GM19372 (cell line): ENCODE data around the gene SLIT3.
"Not testable (repeated sequence)": the region's sequence is repeated elsewhere in the genome, so short reads cannot be mapped to it uniquely, and the experiment has no call there.

ENCODE experiments used
- ATAC-seq: cut with Tn5 transposase; IDR thresholded peaks from one replicate; pipeline ENCODE4 v1.9.1; 2021; ENCODE audit warnings: mild to moderate bottlenecking, low read depth, moderate library complexity; ENCODE audit not compliant: unreplicated experiment

Gene SLIT3

DNA sequence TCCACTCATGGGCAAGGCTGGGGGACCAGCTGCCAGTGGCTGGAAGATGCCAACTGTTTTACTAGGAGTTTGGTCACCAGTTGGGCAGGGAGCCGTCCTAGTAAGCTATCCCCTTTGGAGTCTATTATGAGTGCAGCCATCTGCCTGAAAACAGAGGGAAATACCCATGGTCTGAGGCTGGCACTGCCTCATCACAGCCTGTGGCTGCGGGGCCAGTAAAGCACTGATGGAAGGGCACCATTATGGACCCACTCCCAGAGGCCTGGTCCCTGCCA, 534.6 kb downstream of the SLIT3 start:
- ATAC-seq, result no peak

DNA sequence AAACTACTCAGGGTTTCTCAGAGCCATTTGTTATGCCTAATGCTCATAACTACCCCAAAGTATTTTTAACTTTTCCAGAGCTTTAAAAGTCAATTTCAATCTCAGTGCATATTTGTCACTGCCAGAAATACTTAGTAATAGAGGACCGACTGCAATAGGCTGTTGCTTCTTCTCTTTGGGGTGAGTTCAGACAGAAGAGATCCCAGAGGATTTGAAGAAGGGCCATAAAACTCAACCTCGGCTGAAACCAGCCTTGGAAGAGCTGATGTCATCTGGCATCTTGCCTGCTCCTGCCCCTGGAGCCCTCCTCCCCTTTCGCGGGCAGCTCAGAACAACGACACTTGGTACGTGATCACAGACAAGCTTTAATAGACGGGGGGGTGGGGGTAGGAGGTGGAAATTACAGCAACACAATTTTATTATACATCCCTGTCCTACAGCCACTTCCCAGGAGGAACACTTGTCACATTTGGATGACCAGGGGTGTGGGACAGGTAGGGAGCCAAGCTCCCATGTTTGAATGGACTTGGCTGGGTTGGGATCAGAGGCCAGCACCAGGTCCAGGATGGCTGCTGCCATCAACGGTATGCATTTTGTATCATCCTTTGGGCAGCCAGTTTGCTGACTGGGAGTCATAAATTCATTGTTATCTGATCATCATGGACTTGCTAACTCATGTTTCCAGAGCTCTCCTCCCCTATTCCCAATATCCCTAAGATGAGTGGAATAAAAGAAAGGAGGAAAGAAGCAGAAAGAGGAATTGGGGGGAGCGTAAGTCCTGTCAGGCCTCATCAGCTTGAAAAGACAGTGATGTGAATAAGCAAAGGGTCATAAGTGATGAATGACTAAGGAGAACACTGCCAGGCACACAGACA, 535.2 kb downstream of the SLIT3 start:
- no peak for ATAC-seq

DNA sequence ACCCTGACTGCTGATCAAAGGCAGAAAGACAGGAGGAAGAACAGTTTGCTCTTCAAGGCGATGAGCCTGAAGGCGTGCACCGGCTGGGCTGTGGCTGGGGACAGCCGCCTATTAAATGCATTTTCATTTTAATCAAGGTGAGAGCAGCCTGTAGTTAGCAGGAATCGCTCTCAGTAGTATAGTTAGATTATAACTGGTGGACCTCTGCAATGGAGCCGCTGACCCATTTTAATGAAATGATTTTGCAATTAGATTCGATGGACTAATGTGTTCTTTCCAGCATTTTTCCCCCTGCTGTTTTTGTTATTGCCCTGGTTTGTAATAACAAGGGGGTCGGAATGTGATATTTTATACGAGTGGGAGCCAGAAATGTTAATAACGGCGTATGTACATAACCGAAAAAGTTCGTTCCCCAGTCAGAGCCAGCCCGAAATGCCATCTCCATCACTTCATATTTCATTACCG, 535.8 kb downstream of the SLIT3 start:
- no peak for ATAC-seq

DNA sequence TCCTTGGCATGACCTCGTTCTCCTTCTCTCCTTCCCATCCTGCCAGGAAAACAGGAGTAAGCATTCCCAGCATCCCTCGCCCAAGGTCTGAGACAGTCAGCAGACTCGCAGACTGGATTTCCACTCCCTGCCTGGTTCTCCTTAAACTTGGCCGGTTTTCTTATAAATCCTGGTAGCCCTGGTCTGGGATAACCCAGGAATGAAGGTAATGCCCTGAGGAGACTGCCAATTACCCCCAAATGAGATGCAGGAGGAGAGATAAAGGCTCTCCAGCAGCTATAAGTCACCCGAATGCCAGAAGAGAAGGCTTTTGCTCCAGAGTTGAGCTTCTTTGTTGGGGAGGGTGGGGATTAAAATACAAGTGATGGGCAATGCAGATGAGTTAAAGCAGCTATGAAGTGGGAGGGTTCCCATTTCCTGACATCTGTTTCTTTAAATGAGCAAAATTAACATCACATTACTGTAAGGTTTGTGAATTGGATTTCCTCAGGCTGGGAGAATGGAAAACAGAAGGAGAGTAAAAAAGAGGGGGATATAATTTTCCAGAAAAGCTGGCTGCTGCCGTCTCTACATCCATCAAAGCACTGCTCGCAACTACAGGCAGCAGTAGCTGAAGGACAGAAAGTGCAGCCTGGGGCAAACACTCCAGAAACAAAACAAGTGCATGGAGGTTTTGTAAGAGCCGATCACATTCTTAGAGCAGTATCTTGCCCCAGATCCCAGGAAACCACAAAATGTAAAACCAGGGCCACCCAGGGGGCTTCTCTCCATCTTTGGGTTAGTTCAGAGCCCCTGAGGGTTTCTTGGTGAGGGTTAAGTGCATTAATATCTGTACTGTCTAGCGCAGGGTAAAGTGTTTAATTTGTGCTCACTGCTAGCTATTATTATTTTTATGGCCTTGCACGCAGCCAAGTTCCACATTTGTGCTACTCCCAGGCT, 544.2 kb downstream of the SLIT3 start:
- no peak for ATAC-seq

DNA sequence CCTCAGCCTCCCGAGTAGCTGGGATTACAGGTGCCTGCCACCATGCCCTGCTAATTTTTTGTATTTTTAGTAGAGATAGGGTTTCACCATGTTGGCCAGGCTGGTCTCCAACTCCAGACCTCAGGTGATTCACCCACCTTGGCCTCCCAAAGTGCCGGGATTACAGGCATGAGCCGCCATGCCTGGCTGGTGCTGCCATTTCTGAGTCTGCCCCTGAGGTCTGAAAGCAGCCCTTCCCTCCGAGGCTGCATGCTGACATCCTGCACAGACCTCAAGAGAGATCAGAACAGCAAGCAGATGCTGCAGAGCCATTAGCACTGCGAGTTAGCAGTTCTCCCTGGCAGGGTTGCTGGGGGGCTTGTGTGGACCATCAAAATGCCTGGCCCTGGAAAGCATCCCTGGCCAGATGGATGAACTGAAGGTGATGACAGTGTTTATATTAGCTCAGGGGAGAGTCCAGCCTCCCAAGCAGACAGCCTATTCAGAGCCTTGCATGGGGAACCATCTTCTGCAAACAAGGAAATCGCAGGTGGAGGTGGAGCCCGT, 545.3 kb downstream of the SLIT3 start:
- ATAC-seq, result no peak

DNA sequence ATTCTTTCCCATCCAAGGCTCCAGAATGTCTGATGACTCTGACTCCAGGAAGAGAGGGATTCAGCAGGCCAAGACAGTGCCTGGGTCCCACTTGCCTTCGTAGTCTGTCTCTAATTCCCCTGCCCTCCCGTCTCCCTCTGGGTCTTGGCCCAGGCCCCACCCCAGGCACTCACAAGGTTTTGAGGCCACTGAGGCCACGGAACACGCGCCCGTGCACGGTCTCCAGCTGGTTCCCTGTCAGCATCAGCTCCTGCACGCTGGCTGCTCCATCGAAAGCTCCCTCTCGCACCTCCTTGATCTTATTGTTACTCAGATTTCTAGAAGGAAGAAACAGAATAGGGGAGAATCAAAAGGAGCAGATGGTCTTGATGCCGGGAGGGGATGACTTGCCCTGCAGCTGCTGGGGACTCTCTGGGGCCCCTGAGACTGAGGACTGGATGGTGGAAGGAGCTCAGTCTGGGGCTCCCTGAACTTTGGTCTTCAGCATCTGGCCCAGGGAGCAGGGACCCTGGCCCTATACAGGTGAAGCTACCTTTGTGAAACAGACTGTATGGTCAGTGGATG, 547.2 kb downstream of the SLIT3 start:
- ATAC-seq, result no peak

DNA sequence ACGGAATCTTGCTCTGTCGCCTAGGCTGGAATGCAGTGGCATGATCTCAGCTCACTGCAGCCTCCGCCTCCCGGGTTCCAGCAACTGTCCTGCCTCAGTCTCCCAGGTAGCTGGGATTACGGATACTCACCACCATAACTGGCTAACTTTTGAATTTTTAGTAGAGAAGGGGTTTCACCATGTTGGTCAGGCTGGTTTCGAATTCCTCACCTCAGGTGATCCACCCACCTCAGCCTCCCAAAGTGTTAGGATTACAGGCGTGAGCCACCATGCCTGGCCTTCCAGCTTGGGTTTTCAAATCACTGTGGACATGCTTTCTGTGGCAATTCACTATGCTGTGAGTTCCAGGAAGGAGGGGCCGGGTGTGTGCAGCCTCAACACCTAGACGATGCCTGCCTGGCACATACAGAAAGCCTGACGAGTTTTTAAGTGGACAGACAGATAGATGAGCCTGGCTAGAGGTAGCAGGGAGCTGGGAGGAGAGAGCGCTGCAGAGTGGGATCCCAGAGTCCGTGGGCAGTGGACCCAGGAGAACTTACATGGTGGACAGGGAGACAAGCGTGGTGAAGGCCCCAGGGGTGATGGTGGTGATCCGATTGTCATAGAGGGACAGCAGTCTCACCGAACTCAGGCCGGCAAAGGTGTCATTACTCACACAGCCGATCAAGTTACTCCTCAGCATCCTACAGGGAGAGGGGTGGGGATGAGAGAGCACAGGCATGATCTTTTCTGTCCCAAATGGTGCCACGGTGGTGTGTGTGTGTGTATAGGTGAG, 548.3 kb downstream of the SLIT3 start:
- no peak for ATAC-seq

DNA sequence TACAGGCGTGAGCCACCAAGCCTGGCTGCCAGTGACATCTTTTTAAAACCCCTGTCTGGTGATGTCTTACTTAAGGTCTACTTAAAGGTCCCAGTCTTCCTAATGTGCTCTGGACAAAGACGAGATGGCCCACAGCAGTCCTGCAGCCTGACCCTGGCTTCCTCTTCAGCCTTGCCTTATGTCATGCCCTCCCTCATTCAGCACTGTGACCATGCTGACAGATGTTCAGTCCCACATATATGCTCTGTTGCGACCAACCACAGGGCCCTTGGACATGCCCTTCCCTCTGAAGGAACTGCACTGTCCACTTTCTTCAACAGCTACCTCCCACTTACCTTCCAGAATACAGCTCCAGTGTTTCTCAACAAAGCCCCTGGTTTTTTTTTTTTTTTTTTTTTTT, 548.9 kb downstream of the SLIT3 start:
- ATAC-seq, result no peak

DNA sequence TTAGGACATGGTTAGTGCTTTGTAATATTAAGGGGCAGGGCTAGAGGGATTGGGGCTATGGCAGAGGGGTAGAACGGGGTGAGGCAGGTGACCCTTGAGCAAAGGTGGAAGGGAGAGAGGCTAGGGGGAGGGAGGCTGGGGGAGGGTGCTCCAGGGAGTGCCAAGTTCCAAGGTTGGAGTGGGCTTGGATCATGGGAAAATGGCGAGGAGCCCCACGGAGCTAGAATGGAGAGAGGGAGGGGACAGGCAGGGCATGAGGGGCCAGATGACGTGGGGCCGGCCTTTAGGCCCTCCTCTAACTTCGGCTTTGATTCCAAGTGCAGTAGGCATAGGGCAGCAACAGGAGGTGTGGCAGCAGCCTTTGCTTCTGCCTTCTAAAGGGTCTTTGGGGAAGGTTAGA, 550.0 kb downstream of the SLIT3 start:
- ATAC-seq, result no peak

DNA sequence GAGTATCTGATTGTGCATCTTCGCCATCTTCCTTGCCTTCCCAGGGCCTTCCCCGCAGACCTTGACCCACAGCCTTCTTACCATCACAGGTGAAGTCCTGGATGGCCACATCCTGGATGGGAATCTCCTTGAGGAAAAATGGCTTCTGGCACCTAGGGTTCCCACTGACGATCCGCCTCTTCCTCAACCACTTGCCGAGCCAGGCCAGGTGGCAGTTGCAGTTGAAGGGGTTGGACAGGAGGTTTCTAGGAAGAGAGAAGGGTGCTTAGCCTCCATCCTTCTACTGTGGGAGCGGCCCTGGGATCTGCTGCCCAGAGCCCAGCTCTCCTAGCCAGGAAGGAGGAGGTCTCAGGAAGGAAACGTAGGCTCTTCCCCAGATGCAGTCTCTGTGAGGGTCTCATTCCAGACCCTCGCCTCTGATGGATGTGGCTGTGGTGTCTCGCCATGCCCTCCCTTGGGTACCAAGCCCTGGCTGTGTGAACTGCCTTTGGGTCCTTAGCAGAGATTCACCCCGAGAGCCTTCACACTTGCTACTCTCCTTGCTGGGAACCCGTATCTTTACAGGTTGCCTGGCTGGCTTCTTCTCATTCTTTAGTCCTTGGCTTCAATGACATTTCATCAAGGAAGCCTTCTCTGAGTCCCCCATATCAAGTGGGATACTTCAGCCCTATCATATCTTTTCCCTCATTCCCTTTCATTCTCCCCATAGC, 551.4 kb downstream of the SLIT3 start:
- no peak for ATAC-seq

DNA sequence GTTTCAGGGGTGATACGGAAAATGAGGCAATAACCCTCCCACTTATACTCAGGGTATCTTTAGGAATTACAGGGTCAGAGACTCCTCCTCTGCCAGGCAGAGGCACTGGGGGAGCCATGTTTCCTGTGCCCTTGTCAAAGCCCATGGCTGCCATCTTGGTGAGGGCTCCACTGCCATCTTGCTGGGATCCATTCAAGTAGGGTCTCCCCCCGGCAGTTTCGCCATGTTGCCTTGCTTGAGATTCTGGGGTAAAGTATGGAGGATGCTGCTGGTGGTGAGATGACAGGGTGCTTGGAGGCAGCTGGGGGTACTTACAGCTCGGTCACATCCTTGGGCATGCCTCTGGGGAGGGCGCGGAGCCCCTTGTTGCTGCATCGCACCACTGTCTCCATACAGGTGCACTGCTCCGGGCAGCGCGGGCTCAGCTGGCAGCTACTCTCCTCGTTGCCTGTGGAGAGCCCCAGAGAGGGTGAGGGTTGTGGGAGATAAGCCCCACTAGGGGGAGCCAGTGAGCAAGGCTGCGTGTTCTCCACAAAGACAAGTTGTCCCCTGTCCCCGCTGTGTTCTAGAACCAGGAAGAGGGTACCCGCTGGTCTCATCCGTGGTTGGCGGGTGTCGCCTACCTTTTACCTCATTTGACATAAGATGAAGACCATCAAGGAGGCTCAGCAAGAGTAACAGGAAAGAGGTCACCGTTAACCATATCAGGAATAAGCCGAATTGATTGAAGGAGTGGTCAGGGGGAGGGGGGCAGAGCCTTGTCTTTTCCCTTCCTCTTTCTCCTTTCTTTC, 552.8 kb downstream of the SLIT3 start:
- ATAC-seq, result no peak

DNA sequence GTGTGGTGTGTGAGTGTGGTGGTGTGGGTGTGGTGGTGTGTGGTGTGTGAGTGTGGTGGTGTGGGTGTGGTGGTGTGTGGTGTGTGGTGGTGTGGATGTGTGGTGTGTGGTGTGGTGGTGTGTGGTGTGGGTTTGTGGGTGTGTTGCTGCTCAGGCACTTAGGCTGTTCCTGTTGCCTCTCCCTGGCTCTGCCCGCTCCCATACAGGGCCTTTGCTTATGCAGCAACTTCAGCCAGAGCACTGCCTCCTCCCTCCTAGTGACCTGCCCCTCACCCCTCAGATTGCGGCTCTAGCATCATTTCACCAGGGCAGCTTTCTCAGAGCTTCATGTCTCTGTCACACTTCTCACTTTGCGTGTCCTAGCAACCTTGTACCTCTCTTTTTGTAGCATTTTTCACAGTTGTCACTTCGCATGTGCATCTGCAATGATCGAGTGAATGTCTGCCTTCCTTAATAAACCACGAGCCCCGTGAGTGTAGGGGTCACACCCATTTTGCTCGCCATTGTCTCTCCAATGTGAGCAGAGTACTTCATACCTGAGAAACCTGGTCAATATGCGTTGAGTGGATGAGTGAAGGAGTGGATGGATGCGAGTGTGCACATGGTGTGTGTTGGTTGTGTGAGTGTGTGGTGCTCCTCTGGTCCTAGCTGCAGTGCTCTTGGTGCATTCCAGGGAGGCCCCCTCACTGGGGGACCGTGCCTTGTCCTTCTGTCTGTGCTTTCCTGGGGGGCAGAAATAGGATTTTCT, 553.9 kb downstream of the SLIT3 start:
- no peak for ATAC-seq

DNA sequence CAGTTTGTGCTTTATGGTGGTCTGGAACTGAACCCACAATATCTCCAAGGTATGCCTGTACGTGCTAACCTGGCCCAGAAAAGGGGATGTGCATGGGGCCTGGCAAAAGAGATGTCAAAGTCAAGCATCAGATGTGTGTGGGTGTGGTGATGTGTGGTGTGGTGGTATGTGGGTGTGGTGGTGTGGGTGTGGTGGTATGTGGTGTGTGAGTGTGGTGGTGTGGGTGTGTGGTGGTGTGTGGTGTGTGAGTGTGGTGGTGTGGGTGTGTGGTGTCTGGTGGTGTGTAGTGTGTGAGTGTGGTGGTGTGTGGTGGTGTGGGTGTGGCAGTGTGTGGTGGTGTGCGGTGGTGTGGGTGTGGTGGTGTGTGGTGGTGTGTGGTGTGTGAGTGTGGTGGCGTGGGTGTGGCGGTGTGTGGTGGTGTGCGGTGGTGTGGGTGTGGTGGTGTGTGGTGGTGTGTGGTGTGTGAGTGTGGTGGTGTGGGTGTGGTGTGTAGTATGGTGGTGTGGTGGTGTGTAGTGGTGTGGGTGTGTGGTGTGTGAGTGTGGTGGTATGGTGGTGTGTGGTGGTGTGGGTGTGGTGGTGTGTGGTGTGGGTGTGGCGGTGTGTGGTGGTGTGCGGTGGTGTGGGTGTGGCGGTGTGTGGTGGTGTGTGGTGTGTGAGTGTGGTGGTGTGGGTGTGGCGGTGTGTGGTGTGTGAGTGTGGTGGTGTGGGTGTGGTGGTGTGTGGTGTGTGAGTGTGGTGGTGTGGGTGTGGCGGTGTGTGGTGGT, 554.6 kb downstream of the SLIT3 start:
- not testable (repeated sequence) for ATAC-seq

DNA sequence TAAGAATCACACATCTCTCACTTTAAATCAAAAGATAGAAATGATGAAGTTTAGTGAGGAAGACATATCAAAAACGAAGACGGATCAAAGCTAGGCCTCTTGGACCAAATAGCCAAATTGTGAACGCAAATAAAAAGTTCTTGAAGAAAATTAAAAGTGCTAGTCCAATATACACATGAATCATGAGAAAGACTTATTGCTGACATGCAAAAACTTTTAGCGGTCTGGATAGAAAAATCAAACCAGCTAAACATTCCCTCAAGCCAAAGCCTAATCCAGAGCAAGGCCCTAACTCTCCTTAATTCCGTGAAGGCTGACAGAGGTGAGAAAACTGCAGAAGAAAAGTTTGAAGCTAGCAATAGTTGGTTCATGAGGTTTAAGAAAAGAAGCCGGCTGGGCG, 557.3 kb downstream of the SLIT3 start:
- ATAC-seq, result no peak

DNA sequence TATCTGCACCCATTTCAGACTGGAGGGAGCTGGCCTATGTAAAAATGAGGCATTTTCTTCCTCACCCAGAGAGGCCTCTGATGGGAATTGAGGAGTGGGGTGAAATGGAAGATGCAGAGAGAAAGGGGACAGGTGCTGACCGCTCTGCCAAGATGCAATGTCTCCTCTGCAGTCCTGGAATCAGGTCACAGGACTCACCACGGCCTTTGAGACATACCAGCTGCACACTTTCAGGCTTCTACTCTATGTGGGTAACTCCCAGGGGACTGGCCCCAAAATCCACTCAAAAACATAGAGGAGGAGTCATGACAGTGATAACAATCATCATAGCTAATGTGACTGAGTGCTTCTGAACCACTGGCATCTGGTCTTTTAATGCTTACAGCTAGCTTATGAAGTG, 558.6 kb downstream of the SLIT3 start:
- not testable (repeated sequence) for ATAC-seq

DNA sequence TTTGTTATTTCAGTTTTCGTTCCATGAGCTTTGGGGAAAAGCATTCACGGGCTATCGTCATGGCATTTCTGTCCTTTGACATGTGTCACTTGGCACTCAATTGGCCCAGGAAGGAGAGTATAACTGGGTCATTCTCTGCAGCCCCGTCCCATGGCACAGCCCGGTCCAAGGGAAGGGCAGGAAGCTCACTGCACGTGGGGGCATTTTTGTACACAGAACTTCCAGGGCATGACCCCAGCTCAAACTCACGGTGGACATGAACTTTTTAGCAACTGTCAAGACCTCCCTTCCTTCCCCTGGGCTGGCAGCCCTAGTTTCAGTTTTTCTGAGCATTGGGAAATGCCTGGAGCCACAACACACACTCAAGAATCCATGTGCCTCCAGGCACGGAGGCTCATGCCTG, 560.1 kb downstream of the SLIT3 start:
- ATAC-seq, result no peak

DNA sequence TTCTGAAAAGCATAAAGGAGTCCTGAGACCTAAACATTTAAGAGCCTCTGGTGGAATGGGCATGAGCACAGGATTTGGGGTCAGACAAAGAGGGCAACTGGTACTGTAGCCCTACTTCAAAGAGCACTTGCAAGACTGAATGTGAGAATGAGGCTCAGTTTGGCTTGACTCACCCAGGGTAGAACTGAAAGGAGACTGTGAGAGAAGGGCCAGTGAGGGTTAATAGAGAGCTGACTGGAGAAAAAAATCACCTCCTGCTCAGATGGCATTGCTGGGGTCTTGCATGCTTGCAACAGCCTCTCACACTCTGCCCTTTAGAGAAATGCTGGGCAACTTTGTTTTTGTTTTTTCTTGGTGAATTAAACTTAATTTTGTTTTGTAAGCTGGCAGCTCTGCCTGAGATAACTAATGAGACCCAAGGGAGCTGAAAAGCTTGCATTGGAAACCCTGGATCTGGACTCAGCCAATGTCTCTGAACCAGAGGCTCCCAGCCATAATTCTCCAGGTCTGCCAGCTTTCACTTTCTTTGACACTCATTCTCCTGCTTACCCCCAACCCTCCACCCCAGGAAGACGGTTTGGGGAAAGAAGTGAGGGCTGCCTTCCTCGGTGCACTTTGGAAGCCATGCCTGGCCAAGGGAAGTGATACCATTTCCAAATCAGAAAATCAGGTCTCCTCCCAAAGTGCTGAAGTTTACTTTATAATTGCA, 560.7 kb downstream of the SLIT3 start:
- no peak for ATAC-seq
